HG03097 (cell line): ENCODE data around the gene PRMT1.
A peak's percentile ranks its signal among the peaks of the same experiment; 100 is the strongest.
"Not testable (repeated sequence)": the region's sequence is repeated elsewhere in the genome, so short reads cannot be mapped to it uniquely, and the experiment has no call there.

Experiments
- ATAC-seq: cut with Tn5 transposase; IDR thresholded peaks from one replicate; pipeline ENCODE4 v1.9.1; 2021; ENCODE audit not compliant: unreplicated experiment, low FRiP score

PRMT1 gene

DNA sequence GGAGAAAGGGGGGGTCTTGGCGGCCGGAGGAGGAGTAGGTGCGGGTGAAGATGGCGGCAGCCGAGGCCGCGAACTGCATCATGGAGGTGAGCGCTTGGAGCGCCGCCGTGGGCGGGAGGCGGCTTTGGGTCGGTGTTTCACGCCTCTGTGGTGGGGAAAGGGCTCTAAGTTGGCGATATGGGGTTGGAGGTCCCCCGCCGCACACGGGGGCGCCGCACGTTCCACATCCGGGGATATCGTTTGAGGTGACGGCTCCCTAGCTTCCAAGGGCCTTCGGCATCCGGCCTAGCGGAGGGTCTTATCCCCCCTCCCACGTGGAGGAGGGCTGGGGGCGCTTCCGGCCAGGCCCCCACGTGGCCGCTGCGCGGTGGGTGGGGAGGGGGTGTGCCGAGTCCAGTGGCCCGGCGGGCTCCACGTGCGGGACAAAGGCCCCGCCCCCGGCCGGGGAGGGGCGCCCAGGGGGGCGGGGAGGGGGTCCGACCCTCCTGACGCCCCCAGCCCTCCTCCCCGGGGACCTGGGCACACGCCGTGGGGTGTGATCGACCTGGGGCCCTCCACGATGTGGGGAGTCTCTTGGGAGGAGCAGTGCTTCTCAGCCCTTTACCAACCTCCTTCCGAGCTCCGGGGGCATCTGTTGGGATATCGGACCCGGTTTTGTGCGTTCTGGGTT lies at the start of gene PRMT1:
Gene PRMT1, plus strand, starts transcription at position 41 of the 670 bp plus-strand sequence. Its CDS starts 10 bp downstream, at position 51.
- ATAC-seq: peak; percentile 1

DNA sequence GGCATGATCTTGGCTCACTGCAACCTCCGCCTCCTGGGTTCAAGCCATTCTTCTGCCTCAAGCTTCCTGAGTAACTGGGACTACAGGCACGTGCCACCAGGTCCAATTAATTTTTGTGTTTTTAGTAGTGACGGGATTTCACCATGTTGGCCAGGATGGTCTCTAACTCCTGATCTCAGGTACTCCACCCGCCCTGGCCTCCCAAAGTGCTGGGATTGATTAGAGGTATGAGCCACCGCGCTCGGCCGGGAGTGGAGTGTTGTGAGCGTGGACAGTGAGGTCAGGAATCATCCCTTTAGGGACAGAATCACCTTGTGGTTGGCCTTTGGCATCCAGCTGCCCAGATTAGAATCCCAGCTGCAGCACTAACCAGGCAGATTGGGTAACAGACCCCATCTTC lies 47.4 kb upstream of the PRMT1 start:
- no peak for ATAC-seq

DNA sequence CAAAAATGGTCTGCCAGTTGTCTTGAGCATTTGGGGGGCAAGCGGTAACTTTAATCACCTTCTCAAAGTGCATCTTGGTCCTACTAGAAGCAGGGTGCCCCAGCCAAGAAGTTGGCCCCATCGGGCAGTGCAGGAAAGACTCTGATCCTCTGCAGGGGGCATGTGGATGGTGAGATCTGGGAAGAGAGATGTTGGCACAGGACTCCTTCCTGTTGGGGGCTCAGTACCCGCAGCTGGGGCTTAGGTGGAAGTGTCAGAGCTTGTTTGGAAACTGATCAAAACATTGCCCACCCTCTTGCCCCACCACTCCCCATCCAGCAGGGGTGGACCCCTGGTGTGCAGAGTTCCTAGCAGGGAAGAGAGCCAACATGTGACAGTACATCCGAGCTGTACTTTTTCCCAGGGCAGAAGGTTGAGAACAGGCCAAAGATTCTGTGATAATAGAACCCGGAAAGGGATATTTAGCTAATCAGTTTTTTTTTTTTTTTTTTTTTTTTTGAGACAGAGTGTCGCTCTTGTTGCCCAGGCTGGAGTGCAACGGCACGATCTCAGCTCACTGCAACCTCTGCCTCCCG lies 46.0 kb upstream of the PRMT1 start:
- no peak for ATAC-seq

GRCh38 chr19:49631610-49632192 lies 45.4 kb upstream of the PRMT1 start:
- ATAC-seq: no peak

DNA sequence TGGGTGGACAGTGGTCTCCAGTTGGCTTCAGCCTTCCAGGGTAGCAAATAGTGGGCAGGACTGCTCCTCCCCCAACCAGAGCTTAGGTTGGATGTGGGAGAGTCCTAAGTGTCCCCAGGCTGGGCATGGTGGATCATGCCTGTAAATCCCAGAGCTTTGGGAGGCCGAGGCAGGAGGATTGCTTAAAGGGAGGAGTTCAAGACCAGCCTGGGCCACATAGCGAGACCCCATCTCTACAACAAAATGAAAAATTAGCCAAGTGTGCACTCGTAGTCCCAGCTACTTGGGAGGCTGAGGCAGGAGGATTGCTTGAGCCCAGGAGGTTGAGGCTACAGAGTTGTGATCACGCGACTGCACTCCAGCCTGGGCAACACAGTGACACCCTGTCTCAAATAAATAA lies 44.5 kb upstream of the PRMT1 start:
- ATAC-seq: no peak

DNA sequence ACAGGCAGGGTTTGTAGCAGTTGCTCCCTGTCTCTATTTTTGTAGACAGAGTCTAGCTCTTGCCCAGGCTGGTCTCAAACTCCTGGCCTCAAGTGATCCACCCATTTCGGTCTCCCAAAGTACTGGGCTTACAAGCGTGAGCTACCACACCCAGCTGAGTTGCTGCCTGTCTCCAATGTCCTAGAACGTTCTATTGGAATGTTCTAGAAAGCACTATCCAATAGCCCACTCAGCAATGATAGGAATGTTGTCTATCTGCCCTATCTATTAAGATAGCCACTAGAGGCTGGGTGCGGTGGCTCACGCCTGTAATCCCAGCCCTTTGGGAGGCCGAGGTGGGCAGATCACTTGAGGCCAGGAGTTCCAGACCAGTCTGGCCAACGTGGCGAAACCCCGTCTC lies 43.8 kb upstream of the PRMT1 start:
- ATAC-seq: not testable (repeated sequence)

DNA sequence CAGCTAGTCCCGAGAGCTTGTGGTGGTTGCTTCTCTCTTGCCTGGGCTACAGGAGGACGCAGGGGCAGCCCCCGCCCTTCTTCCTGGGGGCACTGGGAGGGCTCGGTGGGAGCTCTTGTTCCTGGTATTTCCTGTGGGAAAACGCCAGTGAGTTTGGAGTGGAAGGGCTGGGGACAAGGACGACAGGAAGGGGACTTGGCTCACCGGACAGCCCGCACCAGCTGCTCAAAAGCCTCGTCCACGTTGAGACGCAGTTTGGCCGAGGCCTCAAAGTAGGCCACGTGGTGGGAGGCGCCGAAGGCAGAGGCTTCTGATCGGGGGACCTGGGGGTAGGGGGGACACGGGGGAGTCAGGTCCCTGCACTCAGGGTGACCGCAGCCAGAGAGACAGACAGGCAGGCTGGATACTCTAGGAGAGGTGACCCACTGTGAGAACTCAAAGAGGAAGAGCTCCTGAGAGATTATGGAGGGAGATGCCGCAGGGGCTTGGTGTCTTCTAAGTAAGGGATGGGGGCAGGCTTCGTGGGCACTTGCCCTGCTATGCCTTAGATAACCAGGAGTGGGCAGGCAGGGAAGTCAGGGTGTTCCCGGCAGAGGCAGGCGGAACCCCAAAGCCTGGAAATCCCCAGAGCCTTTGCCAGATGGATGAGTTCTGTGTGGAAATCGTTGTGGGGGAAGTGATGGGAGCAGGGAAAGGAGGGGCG lies 41.4 kb upstream of the PRMT1 start:
- ATAC-seq: no peak

GRCh38 chr19:49636233-49636932 lies 40.7 kb upstream of the PRMT1 start:
- no peak for ATAC-seq

GRCh38 chr19:49637821-49638738 lies 39.0 kb upstream of the PRMT1 start:
- no peak for ATAC-seq

DNA sequence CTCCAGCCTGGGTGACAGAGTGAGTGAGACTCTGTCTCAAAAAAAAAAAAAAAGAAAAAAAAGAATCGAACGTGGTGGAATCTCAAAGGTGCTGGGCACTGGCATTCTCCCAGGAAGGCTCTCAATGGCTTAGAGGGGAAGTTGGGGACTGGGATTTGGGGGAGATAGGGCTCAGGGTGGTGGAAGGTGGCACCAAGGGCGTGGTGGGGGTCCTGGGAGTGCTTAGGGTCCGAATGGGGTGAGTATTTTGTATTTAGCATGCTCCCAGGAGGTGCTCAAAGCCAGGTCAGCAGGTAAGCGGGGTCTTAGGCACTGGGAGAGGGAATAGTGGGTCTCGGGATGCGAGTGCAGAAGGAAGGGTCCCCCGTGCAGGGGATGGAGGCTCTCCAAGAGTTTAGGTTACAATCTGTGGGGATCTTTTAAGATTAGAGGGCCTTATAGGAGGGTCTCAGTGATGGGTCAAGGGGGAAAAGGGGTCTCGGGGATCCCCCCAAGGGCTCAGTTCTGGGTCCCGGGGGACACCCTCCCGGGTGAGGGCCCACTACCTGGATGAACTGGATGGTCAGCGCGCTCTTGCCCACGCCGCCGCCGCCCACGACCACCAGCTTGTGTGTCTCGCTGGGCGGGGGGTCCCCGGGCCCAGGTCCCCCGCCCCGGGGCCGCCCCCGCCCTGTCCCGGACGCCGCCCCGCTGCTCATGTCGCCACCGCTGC lies 37.5 kb upstream of the PRMT1 start:
- no peak for ATAC-seq

DNA sequence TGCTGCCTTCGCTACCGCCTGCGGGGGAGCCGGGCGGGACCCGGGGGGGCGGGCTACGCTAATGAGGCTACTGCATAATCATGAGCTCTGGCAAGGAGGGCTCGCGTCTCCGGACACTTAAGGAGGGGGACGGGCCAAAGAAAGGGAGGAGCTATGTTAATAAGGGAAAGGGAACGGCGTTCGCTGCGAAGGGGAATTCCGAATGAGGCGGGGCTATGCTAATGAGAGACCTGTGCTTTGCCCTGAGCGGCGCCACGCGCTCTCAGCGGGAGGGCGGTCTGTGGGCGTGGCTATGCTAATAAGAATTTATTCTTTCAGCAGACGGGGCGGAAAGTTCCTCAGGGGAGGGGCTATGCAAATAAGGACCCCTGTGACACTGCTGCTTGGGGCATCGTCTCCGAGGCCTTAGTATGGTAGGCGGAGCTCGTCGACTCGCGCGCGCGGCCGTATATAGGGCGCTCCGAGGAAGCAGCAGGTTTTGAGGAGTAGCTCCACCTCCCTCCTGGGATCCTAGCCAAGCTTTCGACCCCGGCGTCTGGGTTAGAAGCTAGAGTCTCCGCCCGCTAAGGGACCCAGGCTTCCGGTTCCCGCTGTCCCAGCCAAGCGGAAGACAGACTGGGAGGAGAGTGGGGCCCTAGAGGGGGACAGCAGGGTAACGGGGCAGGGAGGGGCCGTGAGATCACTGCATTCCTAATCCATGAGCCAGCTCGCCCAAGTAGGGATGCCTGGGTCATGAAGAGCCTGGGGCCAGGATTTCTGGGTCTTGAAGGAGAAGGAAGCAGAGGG lies 36.8 kb upstream of the PRMT1 start, which contains the start of gene RRAS:
Gene RRAS, minus strand, starts transcription at position 31 of the 786 bp plus-strand sequence. CDS start 45 bp downstream, outside the sequence.
- ATAC-seq: peak; percentile 54

- ATAC-seq: peak; percentile 58
Measured at GRCh38 chr19:49641688-49642491, 35.2 kb upstream of the PRMT1 start, which contains the start of gene SCAF1. Gene SCAF1, plus strand, starts transcription at chr19:49642209. Its CDS starts 2,818 bp downstream, at chr19:49645027.

- ATAC-seq: no peak
Measured at GRCh38 chr19:49642492-49643035, 34.5 kb upstream of the PRMT1 start.

DNA sequence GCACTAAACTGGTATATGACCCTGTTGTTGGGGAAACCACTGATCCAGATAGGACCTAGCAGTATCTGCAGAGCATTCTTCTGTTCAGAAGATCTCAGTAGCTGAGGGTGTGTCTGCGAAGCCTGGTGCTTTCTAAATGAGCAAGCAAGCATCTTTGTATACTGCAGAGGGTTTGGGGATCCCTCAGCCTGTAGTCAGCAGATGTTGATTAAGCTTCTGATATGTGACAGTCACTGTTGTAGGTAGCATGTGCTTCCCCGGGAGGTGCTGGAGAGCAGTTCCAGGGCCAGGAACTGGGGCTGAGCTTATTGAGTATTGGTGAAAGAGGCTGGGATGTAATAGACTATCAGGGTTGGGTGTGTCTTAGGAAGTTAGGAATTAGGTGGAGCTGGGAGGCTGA lies 33.6 kb upstream of the PRMT1 start:
- ATAC-seq: no peak

DNA sequence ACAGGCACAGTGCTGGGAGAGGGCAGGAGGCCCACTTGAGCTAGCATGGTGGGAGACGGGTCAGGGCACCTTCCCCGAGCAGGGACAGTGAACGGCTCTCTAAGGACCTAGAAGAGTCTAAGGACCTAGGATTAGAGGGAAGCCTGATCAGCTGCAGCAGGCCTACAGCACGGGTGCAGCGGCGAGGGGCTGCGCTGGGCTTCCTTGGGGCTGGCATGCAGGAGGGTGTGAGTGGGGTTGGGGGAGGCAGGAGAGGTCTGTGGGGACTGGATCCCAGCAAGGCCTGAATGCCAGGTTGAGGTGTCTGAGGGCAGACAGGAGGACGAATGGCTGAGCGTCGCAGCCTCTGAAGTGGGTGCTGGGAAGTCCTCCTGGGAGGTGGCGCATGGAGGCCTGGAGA lies 31.5 kb upstream of the PRMT1 start:
- ATAC-seq: no peak

- ATAC-seq: no peak
Measured at GRCh38 chr19:49645995-49646394, 31.1 kb upstream of the PRMT1 start.

GRCh38 chr19:49646586-49646985 lies 30.5 kb upstream of the PRMT1 start:
- ATAC-seq: no peak
